MCF 10A (cell line): Measurements from ENCODE around the gene ATG2B. TPM values are rescaled to one million over a fixed set of nuclear protein-coding genes. Genes with fewer than 3 reads are reported as not detected.

Source experiments
- BruUV-seq: library from RNA; stranded (reverse); fragments of 400-500 nt; replicated peaks from 2 replicates; lab custom pipeline; 2021; lab: Mats Ljungman, UMichigan
- CTCF ChIA-PET: fragments of 300-600 bp; sonication (Branson Sonifier 250); formaldehyde crosslinking; extraction: SDS; loops from one replicate; lab custom pipeline; 2021; ENCODE audit warnings: antibody characterized with exemption, inconsistent platforms; lab: Yijun Ruan, JAX
- POLR2A ChIA-PET: fragments of 300-600, 350-650 bp; sonication (Branson Sonifier 250); formaldehyde crosslinking; extraction: SDS; loops from one replicate; lab custom pipeline; 2020; ENCODE audit warnings: antibody characterized with exemption, inconsistent platforms; lab: Yijun Ruan, JAX
- DNase-seq: peaks from one replicate; pipeline ENCODE4 v3.0.0-alpha.2; 2018; ENCODE audit not compliant: unreplicated experiment
- H3K27ac Mint-ChIP-seq: one replicate; pipeline ENCODE4 v1.8.0; 2022; ENCODE audit warnings: mild to moderate bottlenecking, low read depth, mixed read lengths; ENCODE audit not compliant: unreplicated experiment
- H3K27me3 Mint-ChIP-seq: one replicate; pipeline ENCODE4 v1.8.0; 2022; ENCODE audit warnings: mixed read lengths; ENCODE audit not compliant: insufficient read depth, unreplicated experiment
- H3K36me3 Mint-ChIP-seq: one replicate; pipeline ENCODE4 v1.8.0; 2022; ENCODE audit warnings: mild to moderate bottlenecking, moderate library complexity, mixed read lengths; ENCODE audit not compliant: insufficient read depth, unreplicated experiment
- H3K4me1 Mint-ChIP-seq: one replicate; pipeline ENCODE4 v1.8.0; 2022; ENCODE audit warnings: mixed read lengths; ENCODE audit not compliant: insufficient read depth, unreplicated experiment
- H3K4me3 Mint-ChIP-seq: one replicate; pipeline ENCODE4 v1.8.0; 2022; ENCODE audit warnings: mild to moderate bottlenecking, moderate library complexity, mixed read lengths; ENCODE audit not compliant: unreplicated experiment
- H3K9me3 Mint-ChIP-seq: one replicate; pipeline ENCODE4 v1.8.0; 2022; ENCODE audit warnings: mixed read lengths; ENCODE audit not compliant: unreplicated experiment
- intact Hi-C: fragments of 100-400 bp; cut with micrococcal nuclease; formaldehyde crosslinking; loops from 2 replicates; pipeline ENCODE4 v1.14.1; 2022
- total RNA-seq: library from RNA; stranded (reverse); gene quantifications from 2 replicates; pipeline ENCODE4 v1.2.3, GENCODE V29; 2022
- TF ChIP-seq, protein P1 (sequence below): fragments of 200-600 bp; IDR thresholded peaks from one replicate; pipeline ENCODE4 v1.8.0; 2022; ENCODE audit warnings: antibody characterized with exemption, mild to moderate bottlenecking; ENCODE audit not compliant: unreplicated experiment

ATG2B gene
- total RNA-seq, 1 experiment from 2014 or later, result 20.5 TPM

GRCh38 chr14:96345669-96346068, 17.5 kb downstream of the ATG2B start:
- H3K4me3 Mint-ChIP-seq, result no peak overlapping the region
- peaks cover 12% of the 10 kb centered on the region for H3K36me3 Mint-ChIP-seq
- no TSS peak for BruUV-seq
- ChIA-PET POLR2A (interaction anchor here (0.7 kb wide), 1 partner anchor 622 kb away, joined by 3 read pairs; no protein-coding TSS in a partner anchor), CTCF (no interaction called here)
- no peak for DNase-seq
- TF ChIP-seq, protein P1, sequence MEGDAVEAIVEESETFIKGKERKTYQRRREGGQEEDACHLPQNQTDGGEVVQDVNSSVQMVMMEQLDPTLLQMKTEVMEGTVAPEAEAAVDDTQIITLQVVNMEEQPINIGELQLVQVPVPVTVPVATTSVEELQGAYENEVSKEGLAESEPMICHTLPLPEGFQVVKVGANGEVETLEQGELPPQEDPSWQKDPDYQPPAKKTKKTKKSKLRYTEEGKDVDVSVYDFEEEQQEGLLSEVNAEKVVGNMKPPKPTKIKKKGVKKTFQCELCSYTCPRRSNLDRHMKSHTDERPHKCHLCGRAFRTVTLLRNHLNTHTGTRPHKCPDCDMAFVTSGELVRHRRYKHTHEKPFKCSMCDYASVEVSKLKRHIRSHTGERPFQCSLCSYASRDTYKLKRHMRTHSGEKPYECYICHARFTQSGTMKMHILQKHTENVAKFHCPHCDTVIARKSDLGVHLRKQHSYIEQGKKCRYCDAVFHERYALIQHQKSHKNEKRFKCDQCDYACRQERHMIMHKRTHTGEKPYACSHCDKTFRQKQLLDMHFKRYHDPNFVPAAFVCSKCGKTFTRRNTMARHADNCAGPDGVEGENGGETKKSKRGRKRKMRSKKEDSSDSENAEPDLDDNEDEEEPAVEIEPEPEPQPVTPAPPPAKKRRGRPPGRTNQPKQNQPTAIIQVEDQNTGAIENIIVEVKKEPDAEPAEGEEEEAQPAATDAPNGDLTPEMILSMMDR, result no peak
- no peaks in the 10 kb centered on the region for H3K9me3 Mint-ChIP-seq
- H3K4me1 Mint-ChIP-seq, result peaks cover 17% of the 10 kb centered on the region
- no peak overlapping the region for H3K27ac Mint-ChIP-seq
- no peaks in the 10 kb centered on the region for H3K27me3 Mint-ChIP-seq
- intact Hi-C loops, result no loop called here

DNA sequence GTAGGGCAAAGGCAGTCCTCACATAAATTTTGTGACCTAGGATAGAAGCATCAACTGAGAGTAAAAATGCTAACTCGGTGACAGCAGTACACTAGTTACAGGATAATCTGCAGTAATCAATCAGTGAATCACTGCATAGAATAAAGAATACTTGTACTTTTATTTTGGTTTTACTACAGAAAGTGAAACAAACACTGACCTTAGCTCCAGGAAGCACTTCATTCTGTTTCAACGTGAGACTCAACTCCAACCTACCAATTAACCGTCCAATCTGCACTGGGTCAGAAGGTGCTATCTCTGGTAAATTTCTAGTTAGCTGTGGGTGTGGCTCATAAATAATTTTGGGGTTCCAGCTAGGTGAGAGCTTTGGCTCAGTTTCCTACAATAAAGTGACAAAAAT, 21.8 kb downstream of the ATG2B start:
- no peak for DNase-seq
- H3K27ac Mint-ChIP-seq, result no peak overlapping the region
- no peaks in the 10 kb centered on the region for H3K27me3 Mint-ChIP-seq
- ChIA-PET CTCF (interaction anchor here (0.5 to 1.6 kb wide), 3 partner anchors 14 to 800 kb away, joined by 3 to 5 read pairs (median 4); no protein-coding TSS in a partner anchor), POLR2A (interaction anchor here (0.6 to 1.2 kb wide), 2 partner anchors 11 to 28 kb away, joined by 3 to 5 read pairs; no protein-coding TSS in a partner anchor)
- no TSS peak for BruUV-seq
- no peaks in the 10 kb centered on the region for H3K9me3 Mint-ChIP-seq
- TF ChIP-seq, protein P1, result no peak
- no peak overlapping the region for H3K4me3 Mint-ChIP-seq
- intact Hi-C loops, result no loop called here
- no peaks in the 10 kb centered on the region for H3K4me1 Mint-ChIP-seq
- peaks cover 24% of the 10 kb centered on the region for H3K36me3 Mint-ChIP-seq

GRCh38 chr14:96338551-96338950, 24.6 kb downstream of the ATG2B start:
- ChIA-PET CTCF (interaction anchor here (0.6 to 0.8 kb wide), 2 partner anchors 38 to 41 kb away, joined by 3 to 4 read pairs; no protein-coding TSS in a partner anchor), POLR2A (no interaction called here)
- no peak for DNase-seq
- H3K27me3 Mint-ChIP-seq, result no peaks in the 10 kb centered on the region
- H3K4me3 Mint-ChIP-seq, result no peak overlapping the region
- H3K4me1 Mint-ChIP-seq, result no peaks in the 10 kb centered on the region
- peaks cover 41% of the 10 kb centered on the region for H3K36me3 Mint-ChIP-seq
- TF ChIP-seq, protein P1, result no peak
- no peak overlapping the region for H3K27ac Mint-ChIP-seq
- intact Hi-C loops, result no loop called here
- BruUV-seq, result no TSS peak
- H3K9me3 Mint-ChIP-seq, result no peaks in the 10 kb centered on the region

DNA sequence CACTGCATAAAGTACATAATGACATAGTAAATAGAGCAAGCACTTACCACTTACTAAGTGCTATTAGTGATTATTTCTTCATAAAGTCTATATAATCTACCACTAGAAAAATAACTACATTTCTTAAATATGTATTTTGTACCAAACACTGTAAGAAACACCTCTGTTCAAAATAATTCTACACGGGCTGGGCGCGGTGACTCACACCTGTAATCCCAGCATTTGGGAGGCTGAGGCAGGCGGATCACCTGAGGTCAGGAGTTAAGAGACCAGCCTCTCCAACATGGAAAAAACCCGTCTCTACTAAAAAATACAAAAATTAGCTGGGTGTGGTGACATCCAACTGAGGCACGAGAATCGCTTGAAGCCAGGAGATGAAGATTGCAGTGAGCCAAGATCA, 38.9 kb downstream of the ATG2B start:
- ChIA-PET CTCF (no interaction called here), POLR2A (no interaction called here)
- BruUV-seq, result no TSS peak
- Mint-ChIP-seq H3K4me1 (no peaks in the 10 kb centered on the region), H3K9me3 (no peaks in the 10 kb centered on the region), H3K27ac (no peak overlapping the region), H3K27me3 (no peaks in the 10 kb centered on the region), H3K36me3 (peaks cover 55% of the 10 kb centered on the region), H3K4me3 (no peak overlapping the region)
- intact Hi-C loops, result no loop called here
- TF ChIP-seq, protein P1, result no peak
- DNase-seq, result no peak
